Measurements from ENCODE around the gene MAL.

MAL gene

GRCh38 chr2:95068256-95068655, 42.7 kb downstream of the MAL start:
- Histone ChIP-seq H3K27ac (ENCODE audit: low read depth, low read length) (no peak overlapping the region), H3K36me3 (ENCODE audit: insufficient read depth, low read length) (no peaks in the 10 kb centered on the region), H3K4me3 (ENCODE audit: low read depth, low read length) (no peak overlapping the region), H3K27me3 (ENCODE audit: insufficient read depth, low read length) (peaks cover 69% of the 10 kb centered on the region), H3K4me1 (ENCODE audit: control insufficient read depth, insufficient read depth, low read length, unreplicated experiment) (no peaks in the 10 kb centered on the region), H2AFZ (ENCODE audit: low read length, unreplicated experiment) (no peak overlapping the region), H3K79me2 (ENCODE audit: control insufficient read depth, insufficient read depth, low read length, unreplicated experiment) (no peaks in the 10 kb centered on the region)

GRCh38 chr2:95069465-95069864, 44.0 kb downstream of the MAL start:
- Histone ChIP-seq H3K27ac (ENCODE audit: low read depth, low read length) (no peak overlapping the region), H3K27me3 (ENCODE audit: insufficient read depth, low read length) (peaks cover 72% of the 10 kb centered on the region), H3K79me2 (ENCODE audit: control insufficient read depth, insufficient read depth, low read length, unreplicated experiment) (no peaks in the 10 kb centered on the region), H3K4me3 (ENCODE audit: low read depth, low read length) (no peak overlapping the region), H3K36me3 (ENCODE audit: insufficient read depth, low read length) (no peaks in the 10 kb centered on the region), H3K4me1 (ENCODE audit: control insufficient read depth, insufficient read depth, low read length, unreplicated experiment) (no peaks in the 10 kb centered on the region), H2AFZ (ENCODE audit: low read length, unreplicated experiment) (no peak overlapping the region)

- Histone ChIP-seq H2AFZ (ENCODE audit: low read length, unreplicated experiment) (no peak overlapping the region), H3K4me3 (ENCODE audit: low read depth, low read length) (no peak overlapping the region), H3K36me3 (ENCODE audit: insufficient read depth, low read length) (no peaks in the 10 kb centered on the region), H3K27me3 (ENCODE audit: insufficient read depth, low read length) (peaks cover 72% of the 10 kb centered on the region), H3K4me1 (ENCODE audit: control insufficient read depth, insufficient read depth, low read length, unreplicated experiment) (no peaks in the 10 kb centered on the region), H3K79me2 (ENCODE audit: control insufficient read depth, insufficient read depth, low read length, unreplicated experiment) (no peaks in the 10 kb centered on the region), H3K27ac (ENCODE audit: low read depth, low read length) (no peak overlapping the region)
Observed at GRCh38 chr2:95071856-95072255, 46.3 kb downstream of the MAL start.

GRCh38 chr2:95072424-95072823, 46.9 kb downstream of the MAL start:
- Histone ChIP-seq H3K27ac (ENCODE audit: low read depth, low read length) (no peak overlapping the region), H3K4me1 (ENCODE audit: control insufficient read depth, insufficient read depth, low read length, unreplicated experiment) (no peaks in the 10 kb centered on the region), H3K79me2 (ENCODE audit: control insufficient read depth, insufficient read depth, low read length, unreplicated experiment) (no peaks in the 10 kb centered on the region), H3K36me3 (ENCODE audit: insufficient read depth, low read length) (no peaks in the 10 kb centered on the region), H3K4me3 (ENCODE audit: low read depth, low read length) (no peak overlapping the region), H2AFZ (ENCODE audit: low read length, unreplicated experiment) (no peak overlapping the region), H3K27me3 (ENCODE audit: insufficient read depth, low read length) (peaks cover 73% of the 10 kb centered on the region)

- H2AFZ ChIP-seq (ENCODE audit: low read length, unreplicated experiment) = no peak overlapping the region
- no peaks in the 10 kb centered on the region for H3K4me1 ChIP-seq (ENCODE audit: control insufficient read depth, insufficient read depth, low read length, unreplicated experiment)
- H3K36me3 ChIP-seq (ENCODE audit: insufficient read depth, low read length) = no peaks in the 10 kb centered on the region
- no peak overlapping the region for H3K4me3 ChIP-seq (ENCODE audit: low read depth, low read length)
- H3K27me3 ChIP-seq (ENCODE audit: insufficient read depth, low read length) = peaks cover 72% of the 10 kb centered on the region
- no peak overlapping the region for H3K27ac ChIP-seq (ENCODE audit: low read depth, low read length)
- H3K79me2 ChIP-seq (ENCODE audit: control insufficient read depth, insufficient read depth, low read length, unreplicated experiment) = no peaks in the 10 kb centered on the region
Observed at GRCh38 chr2:95073856-95074662, 48.6 kb downstream of the MAL start.

- peaks cover 64% of the 10 kb centered on the region for H3K27me3 ChIP-seq (ENCODE audit: insufficient read depth, low read length)
- H3K4me1 ChIP-seq (ENCODE audit: control insufficient read depth, insufficient read depth, low read length, unreplicated experiment) = no peaks in the 10 kb centered on the region
- H3K27ac ChIP-seq (ENCODE audit: low read depth, low read length) = no peak overlapping the region
- H3K79me2 ChIP-seq (ENCODE audit: control insufficient read depth, insufficient read depth, low read length, unreplicated experiment) = no peaks in the 10 kb centered on the region
- no peak overlapping the region for H2AFZ ChIP-seq (ENCODE audit: low read length, unreplicated experiment)
- no peaks in the 10 kb centered on the region for H3K36me3 ChIP-seq (ENCODE audit: insufficient read depth, low read length)
- H3K4me3 ChIP-seq (ENCODE audit: low read depth, low read length) = no peak overlapping the region
Observed at GRCh38 chr2:95074663-95075439, 49.3 kb downstream of the MAL start.

GRCh38 chr2:95075440-95076132, 50.1 kb downstream of the MAL start:
- H3K79me2 ChIP-seq (ENCODE audit: control insufficient read depth, insufficient read depth, low read length, unreplicated experiment) = no peaks in the 10 kb centered on the region
- peaks cover 64% of the 10 kb centered on the region for H3K27me3 ChIP-seq (ENCODE audit: insufficient read depth, low read length)
- no peak overlapping the region for H2AFZ ChIP-seq (ENCODE audit: low read length, unreplicated experiment)
- H3K4me1 ChIP-seq (ENCODE audit: control insufficient read depth, insufficient read depth, low read length, unreplicated experiment) = no peaks in the 10 kb centered on the region
- no peak overlapping the region for H3K4me3 ChIP-seq (ENCODE audit: low read depth, low read length)
- H3K36me3 ChIP-seq (ENCODE audit: insufficient read depth, low read length) = no peaks in the 10 kb centered on the region
- no peak overlapping the region for H3K27ac ChIP-seq (ENCODE audit: low read depth, low read length)

- Histone ChIP-seq H3K27ac (ENCODE audit: low read depth, low read length) (no peak overlapping the region), H3K4me1 (ENCODE audit: control insufficient read depth, insufficient read depth, low read length, unreplicated experiment) (no peaks in the 10 kb centered on the region), H3K79me2 (ENCODE audit: control insufficient read depth, insufficient read depth, low read length, unreplicated experiment) (no peaks in the 10 kb centered on the region), H3K4me3 (ENCODE audit: low read depth, low read length) (peak overlapping the region; percentile 72), H3K36me3 (ENCODE audit: insufficient read depth, low read length) (no peaks in the 10 kb centered on the region), H2AFZ (ENCODE audit: low read length, unreplicated experiment) (no peak overlapping the region), H3K27me3 (ENCODE audit: insufficient read depth, low read length) (peaks cover 59% of the 10 kb centered on the region)
Observed at GRCh38 chr2:95076705-95077529, 51.4 kb downstream of the MAL start.

- no peaks in the 10 kb centered on the region for H3K4me1 ChIP-seq (ENCODE audit: control insufficient read depth, insufficient read depth, low read length, unreplicated experiment)
- H2AFZ ChIP-seq (ENCODE audit: low read length, unreplicated experiment) = no peak overlapping the region
- H3K79me2 ChIP-seq (ENCODE audit: control insufficient read depth, insufficient read depth, low read length, unreplicated experiment) = no peaks in the 10 kb centered on the region
- H3K4me3 ChIP-seq (ENCODE audit: low read depth, low read length) = no peak overlapping the region
- H3K27me3 ChIP-seq (ENCODE audit: insufficient read depth, low read length) = peaks cover 53% of the 10 kb centered on the region
- no peaks in the 10 kb centered on the region for H3K36me3 ChIP-seq (ENCODE audit: insufficient read depth, low read length)
- no peak overlapping the region for H3K27ac ChIP-seq (ENCODE audit: low read depth, low read length)
Observed at GRCh38 chr2:95077530-95077825, 52.0 kb downstream of the MAL start.

GRCh38 chr2:95077861-95078603, 52.5 kb downstream of the MAL start:
- Histone ChIP-seq H2AFZ (ENCODE audit: low read length, unreplicated experiment) (no peak overlapping the region), H3K4me1 (ENCODE audit: control insufficient read depth, insufficient read depth, low read length, unreplicated experiment) (no peaks in the 10 kb centered on the region), H3K79me2 (ENCODE audit: control insufficient read depth, insufficient read depth, low read length, unreplicated experiment) (no peaks in the 10 kb centered on the region), H3K4me3 (ENCODE audit: low read depth, low read length) (no peak overlapping the region), H3K27ac (ENCODE audit: low read depth, low read length) (no peak overlapping the region), H3K36me3 (ENCODE audit: insufficient read depth, low read length) (no peaks in the 10 kb centered on the region), H3K27me3 (ENCODE audit: insufficient read depth, low read length) (peaks cover 48% of the 10 kb centered on the region)

Measured in ACC112 (cell line).